Measurements from ENCODE around the gene GRIN2A. TPM values are rescaled to one million over a fixed set of nuclear protein-coding genes. Genes with fewer than 3 reads are reported as not detected.

Gene GRIN2A
- total RNA-seq, 1 donor from 2014 or later, result not detected

GRCh38 chr16:9818702-9819101 lies 363.5 kb downstream of the GRIN2A start:
- TF ChIP-seq CTCF (IDR thresholded peaks at IDR 0.05; ENCODE audit: insufficient read depth, low read length, severe bottlenecking), result no peak
- no peaks in the 10 kb centered on the region for H3K27me3 ChIP-seq (ENCODE audit: control insufficient read depth, insufficient read depth, low read length)
- H3K36me3 ChIP-seq (ENCODE audit: control insufficient read depth, insufficient read depth, low read length), result no peaks in the 10 kb centered on the region
- DNase-seq (ENCODE audit: low read depth), result no peak
- H3K4me3 ChIP-seq (ENCODE audit: low read depth, low read length), result no peak overlapping the region
- no peak for FAIRE-seq

- no peaks in the 10 kb centered on the region for H3K36me3 ChIP-seq (ENCODE audit: control insufficient read depth, insufficient read depth, low read length)
- no peak overlapping the region for H3K4me3 ChIP-seq (ENCODE audit: low read depth, low read length)
- no peak for FAIRE-seq
- DNase-seq (ENCODE audit: low read depth), result no peak
- no peaks in the 10 kb centered on the region for H3K27me3 ChIP-seq (ENCODE audit: control insufficient read depth, insufficient read depth, low read length)
- no peak for TF ChIP-seq CTCF (IDR thresholded peaks at IDR 0.05; ENCODE audit: insufficient read depth, low read length, severe bottlenecking)
Observed at GRCh38 chr16:9817586-9817985, 364.6 kb downstream of the GRIN2A start.

GRCh38 chr16:9816644-9817043 lies 365.6 kb downstream of the GRIN2A start:
- no peak for TF ChIP-seq CTCF (IDR thresholded peaks at IDR 0.05; ENCODE audit: insufficient read depth, low read length, severe bottlenecking)
- Histone ChIP-seq H3K36me3 (ENCODE audit: control insufficient read depth, insufficient read depth, low read length) (no peaks in the 10 kb centered on the region), H3K4me3 (ENCODE audit: low read depth, low read length) (no peak overlapping the region), H3K27me3 (ENCODE audit: control insufficient read depth, insufficient read depth, low read length) (no peaks in the 10 kb centered on the region)
- DNase-seq (ENCODE audit: low read depth) (no peak), FAIRE-seq (no peak)

- Histone ChIP-seq H3K27me3 (ENCODE audit: control insufficient read depth, insufficient read depth, low read length) (no peaks in the 10 kb centered on the region), H3K36me3 (ENCODE audit: control insufficient read depth, insufficient read depth, low read length) (no peaks in the 10 kb centered on the region), H3K4me3 (ENCODE audit: low read depth, low read length) (no peak overlapping the region)
- no peak for FAIRE-seq
- TF ChIP-seq CTCF (IDR thresholded peaks at IDR 0.05; ENCODE audit: insufficient read depth, low read length, severe bottlenecking), result no peak
- DNase-seq (ENCODE audit: low read depth), result no peak
Observed at GRCh38 chr16:9813665-9814064, 368.6 kb downstream of the GRIN2A start.

- H3K4me3 ChIP-seq (ENCODE audit: low read depth, low read length), result no peak overlapping the region
- no peak for TF ChIP-seq CTCF (IDR thresholded peaks at IDR 0.05; ENCODE audit: insufficient read depth, low read length, severe bottlenecking)
- no peak for FAIRE-seq
- no peak for DNase-seq (ENCODE audit: low read depth)
- no peaks in the 10 kb centered on the region for H3K27me3 ChIP-seq (ENCODE audit: control insufficient read depth, insufficient read depth, low read length)
- H3K36me3 ChIP-seq (ENCODE audit: control insufficient read depth, insufficient read depth, low read length), result no peaks in the 10 kb centered on the region
Observed at GRCh38 chr16:9808210-9808609, 374.0 kb downstream of the GRIN2A start.

GRCh38 chr16:9807302-9807701 lies 374.9 kb downstream of the GRIN2A start:
- no peak for DNase-seq (ENCODE audit: low read depth)
- H3K36me3 ChIP-seq (ENCODE audit: control insufficient read depth, insufficient read depth, low read length), result no peaks in the 10 kb centered on the region
- no peak for FAIRE-seq
- TF ChIP-seq CTCF (IDR thresholded peaks at IDR 0.05; ENCODE audit: insufficient read depth, low read length, severe bottlenecking), result no peak
- no peak overlapping the region for H3K4me3 ChIP-seq (ENCODE audit: low read depth, low read length)
- no peaks in the 10 kb centered on the region for H3K27me3 ChIP-seq (ENCODE audit: control insufficient read depth, insufficient read depth, low read length)

Data from bronchial epithelial cell (primary cell).